Ovary (tissue), 1 donor: ENCODE measurements around the gene PCDHGA2.

Experiments used
- EP300 ChIP-seq: sonication (generic); formaldehyde crosslinking; IDR thresholded peaks from one replicate; pipeline ENCODE4 v1.6.1; 2017; ENCODE audit warnings: antibody characterized with exemption
- POLR2A ChIP-seq: fragments of 450-650 bp; IDR thresholded peaks from one replicate; pipeline ENCODE4 v1.6.1; 2017; ENCODE audit warnings: antibody characterized with exemption, mild to moderate bottlenecking, moderate library complexity

- no peak for TF ChIP-seq EP300
- TF ChIP-seq POLR2A = no peak
Observed at GRCh38 chr5:141345327-141345726, 6.8 kb downstream of the PCDHGA2 start.
